ENCODE measurements around the gene LAGE3. TPM values are rescaled to one million over a fixed set of nuclear protein-coding genes. Genes with fewer than 3 reads are reported as not detected.

The LAGE3 gene
- total and polyA plus RNA-seq, 2 of the 8 experiments (the other 6 are each of a cell fraction or from before 2014, with no cell fraction given), result 44.5 to 102 TPM

DNA sequence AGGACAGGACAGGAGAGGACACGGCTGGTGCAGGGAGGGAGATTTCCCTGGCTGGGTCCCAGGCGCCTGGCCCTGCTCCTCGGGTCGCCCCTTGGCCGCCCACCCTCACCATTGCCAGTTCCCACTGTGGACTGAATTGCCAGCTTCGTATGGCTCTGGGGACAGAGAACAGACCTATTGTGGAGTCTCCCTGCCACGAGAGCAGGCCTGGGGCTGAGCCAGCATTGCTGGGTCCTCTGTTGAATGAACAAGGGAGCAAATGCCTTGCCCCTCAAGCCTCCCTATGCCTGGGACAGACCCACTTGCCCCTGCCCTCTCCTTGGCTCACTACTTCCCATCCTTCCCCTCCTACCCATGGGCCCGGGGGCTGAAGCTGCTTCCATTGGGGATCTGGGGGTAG lies 16.7 kb downstream of the LAGE3 start (continued):
- TF ChIP-seq, protein P1, sequence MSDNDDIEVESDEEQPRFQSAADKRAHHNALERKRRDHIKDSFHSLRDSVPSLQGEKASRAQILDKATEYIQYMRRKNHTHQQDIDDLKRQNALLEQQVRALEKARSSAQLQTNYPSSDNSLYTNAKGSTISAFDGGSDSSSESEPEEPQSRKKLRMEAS (IDR thresholded peaks at IDR 0.05), result no peak
- TF ChIP-seq JUN (IDR thresholded peaks at IDR 0.05; ENCODE audit: low read depth, low read length) (no peak), NANOG (IDR thresholded peaks at IDR 0.05; ENCODE audit: insufficient read depth, low read depth, low read length, poor library complexity, severe bottlenecking) (no peak), RBBP5 (IDR thresholded peaks at IDR 0.05; ENCODE audit: borderline replicate concordance, low read depth, low read length) (no peak), CTCF (IDR thresholded peaks at IDR 0.05; ENCODE audit: control extremely low read depth in 1 of 3, insufficient read depth in 1 of 3, low read depth in 1 of 3, low read length in 3 of 3) (no peak)
